Uterus (tissue), 2 donors: ENCODE results near the gene NADSYN1.

Source experiments
- CTCF ChIP-seq, 4 experiments: fragments of 200-600 bp in 2 of 4; fragments of 450-650 bp in 2 of 4; sonication (generic) in 2 of 4; IDR thresholded peaks; one replicate each; pipeline ENCODE4 v1.5.1; 2016 to 2019; ENCODE audit warnings: antibody characterized with exemption in 4 of 4, mild to moderate bottlenecking in 2 of 4, moderate library complexity in 1 of 4
- POLR2A ChIP-seq, 2 donors: fragments of 450-650 bp; IDR thresholded peaks; one replicate each; pipeline ENCODE4 v1.6.1; 2016; ENCODE audit warnings: antibody characterized with exemption in 2 of 2, mild to moderate bottlenecking in 1 of 2, moderate library complexity in 1 of 2

DNA sequence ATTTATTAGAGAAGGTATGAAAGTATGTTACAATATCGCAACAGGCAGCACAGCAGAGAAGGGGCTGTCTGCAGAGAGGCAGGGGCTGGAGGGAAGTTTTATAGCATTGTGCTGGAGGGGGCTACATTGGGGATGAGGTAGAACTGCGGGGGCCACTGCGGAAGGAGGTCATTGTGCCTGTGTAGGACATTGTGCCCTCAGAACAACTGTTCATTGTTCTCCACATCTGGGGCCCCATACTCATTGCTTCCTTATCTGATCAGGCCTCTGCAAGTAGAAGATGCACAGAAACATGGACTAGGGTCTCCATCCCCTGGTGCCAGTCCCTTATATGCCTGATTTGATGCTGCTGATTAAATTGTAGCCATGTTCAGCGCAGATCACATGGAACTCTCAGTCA, 12.1 kb downstream of the NADSYN1 start:
- TF ChIP-seq POLR2A (IDR thresholded peaks at IDR 0.05) = no peak
- TF ChIP-seq CTCF (IDR thresholded peaks at IDR 0.05) = no peak
